SK-N-MC (cell line): ENCODE measurements around the gene JMJD7.

ENCODE experiments used
- DNase-seq: peaks from one replicate; pipeline ENCODE4 v3.0.0-alpha.2; 2011; ENCODE audit warnings: low read depth, low spot score
- H3K27ac ChIP-seq: fragments of 200-600 bp; sonication (generic); 2 replicates; pipeline ENCODE4 v1.5.1; 2016; ENCODE audit warnings: mixed run types
- H3K36me3 ChIP-seq: fragments of 200-600 bp; sonication (generic); 2 replicates; pipeline ENCODE4 v1.6.1; 2017; ENCODE audit warnings: antibody characterized with exemption, low read length, mixed read lengths; ENCODE audit not compliant: insufficient read depth
- H3K4me3 ChIP-seq: fragments of 200-600 bp; sonication (generic); 2 replicates; pipeline ENCODE4 v1.5.1; 2016
- H3K9ac ChIP-seq: fragments of 200-600 bp; sonication (generic); 2 replicates; pipeline ENCODE4 v1.8.0; 2017; ENCODE audit warnings: mixed run types, mixed read lengths; ENCODE audit not compliant: insufficient read length
- H3K9me3 ChIP-seq: fragments of 200-600 bp; sonication (generic); 2 replicates; pipeline ENCODE4 v1.6.1; 2017; ENCODE audit warnings: low read depth, mild to moderate bottlenecking, antibody characterized with exemption, low read length, moderate library complexity, mixed read lengths
- EZH2 ChIP-seq: fragments of 200-600 bp; sonication (generic); IDR thresholded peaks from one replicate; pipeline ENCODE4 v1.6.1; 2017; ENCODE audit warnings: antibody characterized with exemption
- FOXP2 ChIP-seq: optimal IDR thresholded peaks from 2 replicates; pipeline ENCODE3; 2011; ENCODE audit warnings: mild to moderate bottlenecking, moderate library complexity; ENCODE audit not compliant: insufficient read depth; ENCODE audit errors: extremely low read length, control extremely low read depth
- POLR2AphosphoS5 ChIP-seq: IDR thresholded peaks from 2 replicates; pipeline ENCODE4 v1.6.1; 2012; ENCODE audit warnings: mild to moderate bottlenecking, low read depth, low read length, borderline replicate concordance

JMJD7 gene

GRCh38 chr15:41868321-41868720 is 40.4 kb downstream of the JMJD7 start:
- Histone ChIP-seq H3K27ac (no peak overlapping the region), H3K9ac (no peak overlapping the region), H3K9me3 (no peaks in the 10 kb centered on the region), H3K36me3 (no peaks in the 10 kb centered on the region), H3K4me3 (no peak overlapping the region)
- DNase-seq: no peak
- TF ChIP-seq EZH2 (no peak), POLR2AphosphoS5 (no peak), FOXP2 (no peak)

- TF ChIP-seq EZH2: no peak
- TF ChIP-seq POLR2AphosphoS5: no peak
- TF ChIP-seq FOXP2: no peak
- Histone ChIP-seq H3K9ac (no peak overlapping the region), H3K27ac (no peak overlapping the region), H3K9me3 (no peaks in the 10 kb centered on the region), H3K36me3 (no peaks in the 10 kb centered on the region), H3K4me3 (no peak overlapping the region)
- DNase-seq: no peak
Observed at GRCh38 chr15:41869770-41870688, 42.1 kb downstream of the JMJD7 start.

GRCh38 chr15:41870689-41871081 is 42.8 kb downstream of the JMJD7 start:
- Histone ChIP-seq H3K27ac (no peak overlapping the region), H3K36me3 (no peaks in the 10 kb centered on the region), H3K4me3 (no peak overlapping the region), H3K9me3 (no peaks in the 10 kb centered on the region), H3K9ac (no peak overlapping the region)
- TF ChIP-seq POLR2AphosphoS5: no peak
- TF ChIP-seq EZH2: no peak
- TF ChIP-seq FOXP2: no peak
- no peak for DNase-seq

GRCh38 chr15:41871175-41871905 is 43.4 kb downstream of the JMJD7 start:
- no peak for DNase-seq
- H3K36me3 ChIP-seq: no peaks in the 10 kb centered on the region
- no peak overlapping the region for H3K27ac ChIP-seq
- H3K4me3 ChIP-seq: no peak overlapping the region
- TF ChIP-seq POLR2AphosphoS5: no peak
- TF ChIP-seq EZH2: no peak
- no peak for TF ChIP-seq FOXP2
- H3K9me3 ChIP-seq: no peaks in the 10 kb centered on the region
- H3K9ac ChIP-seq: no peak overlapping the region

GRCh38 chr15:41872166-41872747 is 44.4 kb downstream of the JMJD7 start:
- Histone ChIP-seq H3K4me3 (no peak overlapping the region), H3K36me3 (no peaks in the 10 kb centered on the region), H3K27ac (no peak overlapping the region), H3K9ac (no peak overlapping the region), H3K9me3 (no peaks in the 10 kb centered on the region)
- TF ChIP-seq POLR2AphosphoS5 (no peak), EZH2 (no peak), FOXP2 (no peak)
- DNase-seq: no peak

GRCh38 chr15:41873711-41874110 is 45.8 kb downstream of the JMJD7 start:
- Histone ChIP-seq H3K9ac (no peak overlapping the region), H3K9me3 (no peaks in the 10 kb centered on the region), H3K27ac (no peak overlapping the region), H3K36me3 (no peaks in the 10 kb centered on the region), H3K4me3 (no peak overlapping the region)
- no peak for DNase-seq
- TF ChIP-seq EZH2: no peak
- no peak for TF ChIP-seq FOXP2
- TF ChIP-seq POLR2AphosphoS5: no peak

- no peak overlapping the region for H3K4me3 ChIP-seq
- H3K36me3 ChIP-seq: no peaks in the 10 kb centered on the region
- no peak overlapping the region for H3K27ac ChIP-seq
- TF ChIP-seq POLR2AphosphoS5 (no peak), FOXP2 (no peak)
- no peak overlapping the region for H3K9ac ChIP-seq
- no peak for DNase-seq
- no peaks in the 10 kb centered on the region for H3K9me3 ChIP-seq
Observed at GRCh38 chr15:41874736-41875135, 46.8 kb downstream of the JMJD7 start.

GRCh38 chr15:41876007-41876406 is 48.1 kb downstream of the JMJD7 start:
- no peak for DNase-seq
- TF ChIP-seq FOXP2 (no peak), EZH2 (no peak), POLR2AphosphoS5 (no peak)
- Histone ChIP-seq H3K9me3 (no peaks in the 10 kb centered on the region), H3K27ac (no peak overlapping the region), H3K4me3 (no peak overlapping the region), H3K9ac (no peak overlapping the region), H3K36me3 (no peaks in the 10 kb centered on the region)
